Ramos (cell line): Measurements from ENCODE around the gene MUC5AC.

Source experiments
- in situ Hi-C: fragments of 300-500 bp; cut with MboI; formaldehyde crosslinking; loops from one replicate; pipeline ENCODE4 v1.14.3; 2022; ENCODE audit warnings: low sequenced_read_pairs; ENCODE audit not compliant: unreplicated experiment

The MUC5AC gene

DNA sequence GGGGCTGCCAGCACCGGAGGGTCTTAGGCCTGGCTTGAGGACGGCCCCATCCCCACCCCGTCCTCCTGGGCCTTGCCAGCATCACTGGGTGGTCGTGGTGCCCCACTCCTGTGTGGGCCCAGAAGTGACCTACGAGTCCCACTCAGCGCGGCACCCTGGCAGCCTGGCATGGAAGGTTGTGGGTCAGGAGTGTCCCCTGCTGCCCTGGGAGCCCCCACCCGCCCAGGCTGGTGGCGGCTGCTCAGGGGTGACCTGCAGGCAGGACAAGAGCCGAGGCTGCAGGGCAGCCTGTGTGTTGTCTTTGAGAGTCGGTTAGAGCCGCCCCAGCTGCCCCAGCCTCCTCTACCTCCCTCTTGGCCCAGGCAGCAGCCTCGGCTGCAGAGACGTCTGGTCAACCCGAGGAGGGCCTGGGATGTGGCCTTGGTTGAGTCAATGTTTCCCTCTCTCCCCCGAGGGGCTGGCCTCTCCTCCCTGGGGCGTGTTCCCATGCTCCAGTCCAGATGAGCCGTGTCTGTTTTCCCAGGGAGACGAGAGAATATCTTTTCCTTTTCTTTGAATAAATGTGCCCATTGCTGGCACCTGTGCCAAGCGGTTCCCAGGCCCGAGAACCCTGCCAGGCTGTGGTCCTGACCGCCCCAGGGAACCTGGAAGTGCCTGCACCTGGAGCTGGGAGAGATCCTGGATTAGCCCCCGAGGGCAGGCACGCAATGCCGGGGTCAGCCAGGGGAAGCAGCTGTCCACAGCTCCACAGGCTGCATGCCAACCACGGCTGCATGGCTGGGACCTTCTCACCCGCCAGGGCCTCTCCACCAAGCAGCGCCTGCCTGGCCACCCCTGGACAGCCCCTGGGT, 35.7 kb upstream of the MUC5AC start:
- in situ Hi-C loops, result no loop called here

DNA sequence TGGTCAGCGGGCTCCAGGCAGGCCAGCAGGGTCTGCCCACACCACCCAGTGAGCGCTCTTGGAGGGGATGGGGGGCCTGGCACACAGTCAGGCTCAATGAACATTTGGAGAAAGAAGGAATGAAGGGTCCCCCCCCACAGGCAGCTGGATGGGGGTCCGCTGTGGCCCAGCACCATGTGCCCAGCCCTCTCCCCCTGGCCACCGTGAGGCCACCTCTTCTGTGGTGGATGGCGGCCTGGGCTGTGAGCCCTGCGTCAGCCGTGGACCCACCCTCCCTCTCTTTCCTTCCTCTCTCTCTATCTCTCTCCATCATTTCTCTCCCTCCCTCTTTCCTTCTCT, 35.1 kb upstream of the MUC5AC start:
- in situ Hi-C loops, result no loop called here

DNA sequence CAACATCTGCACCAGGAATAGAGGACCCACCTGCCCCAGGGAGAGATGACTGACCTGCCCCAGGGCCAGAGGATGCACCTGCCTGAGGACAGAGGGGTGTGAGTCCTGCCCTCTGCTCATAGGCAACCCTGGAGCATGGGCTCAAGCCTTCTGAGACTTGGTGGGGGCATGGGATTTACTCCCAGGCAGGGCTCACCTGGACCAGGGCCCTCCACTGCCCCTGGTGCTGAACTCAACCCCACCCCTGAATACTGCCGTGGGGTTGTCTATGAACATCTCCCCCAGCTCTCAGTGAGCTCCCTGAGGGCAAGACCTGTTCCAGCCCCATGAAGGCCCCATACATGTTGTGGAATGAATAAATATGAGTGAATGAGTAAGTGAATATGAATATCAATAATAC, 33.8 kb upstream of the MUC5AC start:
- in situ Hi-C loops, result no loop called here

DNA sequence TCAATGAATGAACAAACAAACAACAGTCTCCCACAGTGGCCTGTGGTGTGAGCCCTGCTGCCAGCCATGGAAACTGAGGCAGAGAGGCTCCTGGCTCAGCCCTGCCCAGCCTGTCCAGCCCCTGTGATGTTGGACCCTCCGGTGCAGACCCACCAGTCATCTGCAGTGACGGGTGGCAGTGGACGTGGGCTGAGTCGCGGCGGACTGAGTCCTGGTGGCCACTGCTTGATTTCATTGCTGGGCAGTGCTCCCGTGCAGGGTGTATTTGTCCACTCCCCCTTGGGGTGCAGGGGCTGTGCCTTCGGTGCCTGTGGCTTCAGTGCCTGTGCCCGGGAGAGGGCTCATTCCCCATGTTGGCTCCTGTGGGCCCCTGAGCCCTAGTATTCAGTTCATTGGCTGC, 31.9 kb upstream of the MUC5AC start:
- in situ Hi-C loops, result no loop called here

DNA sequence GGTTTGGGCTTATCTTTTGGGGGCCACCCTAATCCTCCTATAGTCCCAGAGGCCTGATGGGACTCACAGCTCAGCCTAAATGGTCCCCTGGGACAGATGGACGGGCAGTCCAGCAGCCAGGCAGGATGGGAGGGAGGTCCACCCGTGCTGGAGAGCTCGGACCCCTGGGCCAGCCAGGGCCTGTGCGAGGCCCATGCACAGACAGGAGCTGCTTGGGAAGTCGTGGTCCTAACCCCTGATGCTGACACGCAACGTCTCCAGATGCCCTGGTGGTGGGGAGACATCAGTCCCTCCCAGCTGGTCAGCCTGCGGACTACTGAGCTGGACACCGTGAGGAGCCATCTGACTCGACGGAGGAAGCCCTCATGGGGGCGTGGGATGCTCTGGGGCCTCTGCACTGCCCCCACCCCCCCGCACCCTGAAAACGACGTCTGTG, 31.2 kb upstream of the MUC5AC start:
- in situ Hi-C loops, result no loop called here

DNA sequence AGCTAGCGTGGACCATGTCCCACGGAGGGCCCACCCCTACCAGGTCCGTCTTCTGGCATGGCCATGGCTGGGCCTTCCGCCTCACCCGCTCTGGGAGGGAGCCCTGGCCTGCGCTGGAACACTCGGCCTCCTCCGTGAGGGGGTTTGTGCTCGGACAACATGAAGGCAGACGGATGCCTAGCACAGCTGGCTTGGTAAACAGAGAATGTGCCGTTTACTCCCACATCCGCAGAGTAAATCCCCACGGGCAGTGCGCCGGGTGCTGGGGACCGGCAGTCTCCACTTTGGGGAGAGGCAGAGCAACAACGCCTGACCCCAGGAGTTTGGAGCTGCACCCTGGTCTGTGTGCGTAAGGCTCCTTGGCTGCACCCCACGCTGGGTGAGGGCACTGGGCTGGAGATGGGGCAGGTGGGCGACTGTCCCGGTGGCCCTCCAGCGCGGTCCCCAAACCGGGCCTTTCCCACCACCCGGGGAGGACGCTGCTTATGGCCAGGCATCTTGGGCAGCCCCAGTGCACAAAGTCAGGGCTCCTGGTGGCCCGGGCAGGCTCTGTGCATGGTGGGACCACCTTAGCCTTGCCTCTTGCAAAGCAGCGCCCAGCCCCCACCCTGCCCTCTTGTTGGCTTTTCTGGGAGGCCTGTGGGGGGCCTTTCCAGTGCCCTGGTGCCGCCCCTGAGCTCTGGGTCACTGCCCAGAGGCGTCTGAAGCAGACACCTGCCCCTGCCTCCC, 30.7 kb upstream of the MUC5AC start:
- in situ Hi-C loops, result no loop called here

DNA sequence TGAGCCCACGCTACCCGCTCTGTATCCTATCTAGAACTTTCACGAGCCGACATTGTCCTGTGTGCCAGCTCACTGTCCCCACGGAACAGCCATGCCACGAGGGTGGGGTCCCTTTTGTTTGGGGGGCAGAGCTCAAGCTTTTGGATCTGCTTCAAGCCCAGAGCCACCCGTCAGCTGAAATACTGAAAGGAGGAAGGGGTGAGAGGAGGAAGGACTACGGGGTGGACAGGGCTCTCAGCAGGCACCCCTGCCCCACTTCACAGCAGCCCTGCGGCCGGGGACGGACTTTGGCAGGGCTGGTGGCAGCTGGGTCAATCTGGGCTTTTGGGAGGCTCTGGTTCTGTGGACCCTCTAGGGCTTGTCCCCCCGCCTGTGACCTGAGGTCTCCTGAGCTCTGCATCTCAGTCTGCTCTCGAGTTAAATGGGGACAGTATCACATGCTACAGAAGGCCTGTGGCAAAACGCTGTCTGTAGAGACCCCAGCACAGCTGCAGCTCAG, 30.0 kb upstream of the MUC5AC start:
- in situ Hi-C loops, result no loop called here

DNA sequence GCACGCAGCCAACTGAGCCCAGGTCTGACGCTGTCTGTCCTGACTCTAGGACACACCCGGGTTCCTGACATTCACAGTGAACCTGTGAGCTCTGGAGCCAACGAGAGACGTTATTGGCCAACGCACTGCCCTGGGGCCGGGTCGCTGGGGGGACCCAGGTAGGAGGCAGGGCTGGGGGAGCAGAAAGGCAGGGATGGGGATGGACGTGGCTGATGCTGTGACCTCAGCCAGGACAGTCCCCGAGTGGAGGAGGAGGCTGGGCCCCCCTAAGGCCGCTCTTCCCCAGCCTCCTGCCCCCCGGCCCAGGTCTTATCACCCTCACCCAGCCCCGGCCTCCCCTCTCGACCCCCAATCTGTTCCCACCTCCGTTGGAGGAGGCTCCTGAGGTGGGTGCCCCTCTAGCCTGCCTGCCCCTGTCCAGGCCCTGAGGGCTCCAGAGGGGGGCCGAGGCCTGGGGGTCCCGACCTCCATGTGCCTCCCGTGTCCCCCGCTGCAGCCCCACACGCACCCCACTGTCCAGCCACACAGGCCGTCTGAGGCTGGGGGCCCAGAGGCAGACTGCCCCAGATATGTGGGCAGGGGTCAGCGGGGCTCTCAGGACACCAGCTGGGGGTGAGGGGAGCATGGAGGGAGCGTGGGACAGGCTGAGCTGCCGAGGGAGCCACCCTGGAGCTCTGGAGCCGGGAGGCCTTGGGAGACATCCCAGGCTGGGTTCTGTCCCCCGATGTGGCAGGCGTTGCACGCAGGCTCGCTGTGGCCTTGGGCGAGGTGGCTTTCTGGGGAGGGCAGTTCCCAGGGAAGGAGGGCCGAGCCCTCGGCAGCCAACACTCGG, 29.2 kb upstream of the MUC5AC start:
- in situ Hi-C loops, result no loop called here

DNA sequence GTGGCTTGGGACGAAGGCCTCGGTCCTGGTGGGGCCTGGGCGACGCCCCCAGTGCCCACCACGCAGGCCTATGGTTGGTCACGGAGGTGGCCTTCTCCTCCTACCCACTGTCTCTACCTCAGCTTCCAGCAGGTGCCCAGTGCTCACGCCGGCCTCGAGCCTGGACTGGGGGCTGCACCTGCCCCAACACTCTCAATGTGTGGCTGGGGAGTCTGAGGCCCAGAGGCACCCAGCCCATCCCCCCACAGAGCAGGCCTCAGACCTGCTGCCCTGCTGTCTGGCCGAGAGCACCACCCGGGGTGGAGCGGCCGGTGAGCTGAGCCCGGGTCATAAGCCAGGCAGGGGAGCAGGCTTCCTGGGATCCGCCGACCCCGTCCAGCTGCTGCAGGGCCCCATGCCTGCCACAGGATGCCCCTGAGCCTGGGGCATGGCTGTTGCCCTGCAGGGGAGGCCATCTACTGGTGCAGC, 28.6 kb upstream of the MUC5AC start:
- in situ Hi-C loops, result no loop called here

DNA sequence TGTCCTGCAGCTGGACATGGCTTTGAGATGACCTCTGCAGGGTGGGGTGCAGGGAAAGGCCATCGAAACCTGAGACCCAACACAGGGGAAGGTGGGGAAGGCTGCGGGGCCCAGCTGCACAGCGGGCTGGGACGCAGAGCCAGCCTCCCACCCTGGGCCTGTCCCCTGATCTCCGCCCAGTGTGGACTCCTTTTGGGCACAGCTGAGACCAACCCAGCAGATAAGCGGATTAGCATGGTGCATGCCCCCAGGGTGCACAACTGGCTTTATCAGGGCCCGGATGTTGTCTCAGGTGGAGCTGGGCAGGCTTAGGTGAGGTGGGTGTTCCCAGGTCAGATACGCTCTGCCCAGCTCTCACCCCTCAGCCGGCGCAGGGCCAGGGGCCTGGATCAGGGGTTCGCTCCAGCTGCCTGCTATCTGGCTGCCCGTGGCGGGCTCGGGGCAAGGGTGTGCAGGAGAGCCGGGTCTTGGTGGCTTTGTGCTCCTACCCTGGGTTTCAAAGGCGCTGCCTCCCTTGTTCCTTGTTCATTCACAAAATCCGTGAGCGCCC, 28.1 kb upstream of the MUC5AC start:
- in situ Hi-C loops, result no loop called here

DNA sequence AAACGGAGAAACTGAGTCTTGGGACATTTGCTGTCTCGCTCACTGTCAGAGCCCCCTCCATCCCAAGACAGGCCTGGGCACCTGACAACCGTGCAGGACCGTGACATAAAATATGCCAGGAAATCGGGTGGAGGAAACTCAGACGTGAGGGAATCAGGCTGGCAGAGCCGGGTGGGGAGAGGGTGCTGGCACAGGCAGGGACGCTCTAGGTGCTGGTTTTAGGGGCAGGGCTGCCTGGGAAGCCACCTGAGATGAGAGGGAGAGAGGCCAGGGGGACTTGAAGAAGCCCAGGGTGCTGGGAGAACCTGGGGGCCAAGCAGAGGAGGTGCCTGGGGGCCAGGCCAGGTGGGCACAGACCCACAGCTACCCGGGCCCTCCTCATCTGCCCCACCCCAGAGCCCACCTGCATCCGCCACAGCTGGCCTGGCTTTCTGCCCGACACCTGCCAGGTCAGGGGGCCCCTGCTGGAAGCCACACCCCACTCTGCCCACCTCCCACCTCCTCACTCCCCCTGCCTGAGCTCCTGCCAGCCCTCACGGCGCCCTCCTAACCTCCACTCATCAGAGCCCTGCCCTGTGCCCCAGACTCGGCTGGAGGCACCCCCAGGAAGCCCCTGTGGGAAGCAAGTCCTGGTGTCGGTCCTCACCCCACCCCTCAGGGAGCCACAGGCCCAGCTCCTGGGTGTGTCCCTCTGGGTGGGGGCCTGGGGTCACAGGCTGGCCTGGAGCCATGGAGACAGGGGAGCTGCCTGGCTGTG, 27.3 kb upstream of the MUC5AC start:
- in situ Hi-C loops, result no loop called here

DNA sequence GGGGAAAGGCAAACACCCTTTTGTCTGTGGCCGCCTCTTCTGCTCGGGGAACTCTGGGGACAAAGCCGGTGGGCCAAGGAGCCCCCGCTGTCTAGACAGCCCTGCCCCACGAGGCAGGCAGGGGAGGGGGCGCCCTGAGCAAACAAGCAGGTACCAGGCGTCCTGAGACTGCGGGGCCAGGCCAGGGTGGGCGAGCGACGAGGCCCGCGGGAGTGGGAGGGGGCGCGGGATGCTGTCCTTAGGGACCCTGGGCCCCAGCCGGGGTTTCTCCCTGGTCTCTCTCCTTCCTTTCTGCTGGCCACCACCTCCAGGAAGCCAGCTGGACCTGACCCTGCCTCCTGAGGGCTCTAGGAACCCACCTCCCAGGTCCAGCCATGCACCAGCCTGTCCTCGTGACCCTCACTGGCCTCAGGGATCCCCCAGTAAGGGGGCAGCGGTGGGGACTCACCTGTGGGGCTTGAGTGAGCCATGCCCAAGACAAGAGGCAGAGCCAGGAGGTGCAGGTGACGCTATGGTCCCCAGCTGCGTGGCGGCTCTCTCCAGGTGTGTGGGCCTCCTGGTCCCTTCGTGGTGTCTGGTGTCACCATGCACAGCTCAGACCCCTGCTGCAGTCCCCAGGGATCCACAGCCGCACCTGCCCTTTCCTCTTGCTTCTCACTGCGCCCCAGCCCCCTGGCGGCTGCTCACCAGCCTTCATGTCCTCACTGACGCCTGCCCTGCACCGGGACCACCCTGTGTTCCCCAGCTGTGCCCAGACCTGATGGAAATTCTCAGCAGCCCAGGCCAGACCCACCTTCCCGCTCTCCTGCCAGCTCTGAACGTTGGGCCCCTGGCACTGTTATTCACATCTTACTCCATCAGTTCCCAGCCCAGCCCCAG, 26.5 kb upstream of the MUC5AC start:
- in situ Hi-C loops, result no loop called here

DNA sequence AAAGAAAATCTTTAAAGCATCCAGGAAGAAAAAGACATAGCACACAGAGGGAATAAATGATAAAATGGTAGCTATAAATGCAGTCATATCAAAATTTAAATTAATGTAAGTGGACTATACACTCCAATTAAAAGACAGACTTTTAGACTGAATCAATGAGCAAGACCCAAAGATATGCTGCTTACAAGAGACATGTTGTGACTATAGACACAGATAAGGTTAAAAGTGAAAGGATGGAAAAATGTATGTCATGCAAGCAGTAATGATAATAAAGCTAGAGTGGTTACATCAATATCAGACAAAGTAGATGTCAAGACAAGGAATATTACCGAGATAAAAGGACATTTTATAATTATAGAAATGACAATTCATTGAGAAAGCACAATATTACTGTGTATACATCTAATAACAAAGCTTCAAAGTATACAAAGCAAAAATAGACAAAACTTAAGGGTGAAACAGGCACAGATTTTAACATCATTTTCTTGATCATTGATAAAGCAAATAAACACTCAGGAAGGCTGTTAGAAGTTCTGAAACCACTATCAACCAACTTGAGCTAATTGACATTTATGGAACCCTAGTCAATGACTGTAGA, 22.8 kb upstream of the MUC5AC start:
- in situ Hi-C loops, result no loop called here

DNA sequence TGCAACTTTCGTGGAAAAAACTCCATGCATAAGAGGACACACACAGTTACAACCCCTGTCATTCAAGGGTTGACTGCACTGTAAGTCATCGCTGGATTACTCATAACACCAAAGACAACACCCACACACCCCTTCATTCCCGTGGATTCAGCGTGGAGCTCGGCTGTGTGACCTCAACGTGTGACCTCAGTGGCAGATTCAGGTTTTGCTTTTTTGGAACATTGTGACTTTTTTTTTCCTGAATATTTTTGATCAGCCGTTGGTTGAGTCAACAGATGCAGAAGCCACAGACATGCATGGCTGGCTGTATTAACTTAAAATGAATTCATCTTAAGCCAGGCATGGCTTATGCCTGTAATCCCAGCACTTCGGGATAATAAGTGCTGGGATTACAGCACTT, 19.7 kb upstream of the MUC5AC start:
- in situ Hi-C loops, result no loop called here

DNA sequence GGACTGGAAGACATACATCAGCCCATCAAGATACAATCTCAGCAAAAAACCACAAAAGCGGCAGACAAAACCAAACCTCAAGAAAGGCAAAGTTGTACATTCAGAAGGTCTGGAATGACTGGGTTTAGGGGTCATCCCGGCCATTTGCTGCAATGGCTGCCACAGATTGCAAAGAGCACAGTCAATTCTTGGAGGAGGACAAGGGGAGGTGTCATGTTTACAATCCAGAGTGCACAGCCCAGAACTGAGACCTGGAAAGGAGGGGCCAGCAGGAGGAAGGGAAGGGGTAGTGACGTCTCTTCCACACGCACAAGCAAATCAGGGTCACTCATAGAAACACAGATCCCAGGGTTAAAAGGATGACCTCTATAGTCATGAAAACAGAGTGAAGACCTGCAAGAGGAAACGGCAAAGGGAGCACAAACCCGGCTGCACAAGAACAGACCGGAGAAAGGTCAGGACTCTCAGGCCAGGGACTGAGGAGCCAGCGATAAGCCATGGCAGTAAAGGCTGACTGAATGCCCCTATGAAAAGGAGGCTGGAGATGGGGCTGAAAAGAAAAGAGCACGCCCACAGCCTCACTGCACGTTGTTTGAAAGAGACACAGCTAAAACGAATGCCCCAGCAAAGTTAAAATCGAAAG, 18.2 kb upstream of the MUC5AC start:
- in situ Hi-C loops, result no loop called here

DNA sequence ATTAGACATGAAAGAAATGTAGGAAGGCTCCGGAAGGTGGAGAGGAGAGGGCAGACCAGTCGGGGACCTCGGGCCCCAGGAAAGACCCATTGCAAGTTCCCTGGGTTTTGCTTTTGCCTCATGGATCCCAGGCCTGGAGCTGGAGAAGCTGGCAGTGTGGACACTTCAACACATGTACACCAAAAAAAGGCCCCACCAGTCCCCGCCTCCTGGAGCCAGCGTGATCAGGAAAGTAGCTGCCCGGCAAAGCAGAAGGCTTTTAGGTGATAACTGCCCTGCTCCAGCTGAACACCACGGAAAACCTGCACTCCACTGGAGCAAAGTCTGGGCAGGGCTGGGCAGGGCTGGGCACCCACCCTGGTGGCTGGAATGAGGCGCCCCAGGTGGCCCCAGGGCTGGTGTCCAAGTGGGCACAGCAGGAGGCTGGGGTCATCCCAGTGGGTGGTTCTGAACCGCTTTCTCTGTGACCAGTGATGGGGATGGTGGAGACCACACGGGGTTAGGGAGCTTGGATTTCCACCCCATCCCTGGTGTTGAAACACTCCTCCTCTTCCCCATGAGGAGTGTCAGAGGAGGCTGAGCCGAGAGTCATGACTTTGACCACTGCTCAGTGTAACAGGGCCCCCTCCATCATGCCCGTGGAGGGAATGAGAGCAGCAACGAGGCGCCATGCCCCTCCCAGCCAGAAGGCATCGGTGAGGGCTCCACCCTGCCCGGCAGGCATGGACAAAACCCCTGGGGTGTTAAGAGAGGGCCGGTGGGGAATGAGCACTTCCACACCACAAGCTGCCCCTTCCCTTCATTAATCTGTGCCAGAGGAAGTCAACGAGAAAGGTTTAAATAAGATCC, 16.9 kb upstream of the MUC5AC start:
- in situ Hi-C loops, result no loop called here

DNA sequence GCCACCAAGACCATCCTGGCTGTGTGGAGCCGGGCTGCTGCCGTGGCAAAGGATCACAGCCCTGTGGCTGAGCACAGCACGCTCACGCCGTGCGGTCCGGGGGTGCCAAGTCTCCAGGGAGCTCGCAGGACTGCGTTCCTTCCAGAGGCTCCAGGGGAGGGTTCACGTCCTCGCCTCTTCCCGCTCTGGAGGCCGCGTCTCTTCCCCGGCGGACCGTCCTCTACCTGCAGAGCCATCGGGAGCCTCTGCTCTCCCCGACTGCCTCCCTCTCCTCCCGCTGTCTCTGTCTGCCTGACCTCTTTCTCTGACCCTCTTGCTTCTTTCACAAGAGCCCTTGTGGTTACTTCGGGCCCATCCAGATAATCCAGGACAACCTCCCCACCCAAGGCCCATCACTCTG, 11.4 kb upstream of the MUC5AC start:
- in situ Hi-C loops, result no loop called here
